CD4-positive, alpha-beta T cell treated with Interferon gamma for 1 hour (primary cell): ENCODE results near the gene PROKR1.

Experiments
- DNase-seq: peaks from one replicate; pipeline ENCODE4 v3.0.0-alpha.2; 2020

Gene PROKR1

DNA sequence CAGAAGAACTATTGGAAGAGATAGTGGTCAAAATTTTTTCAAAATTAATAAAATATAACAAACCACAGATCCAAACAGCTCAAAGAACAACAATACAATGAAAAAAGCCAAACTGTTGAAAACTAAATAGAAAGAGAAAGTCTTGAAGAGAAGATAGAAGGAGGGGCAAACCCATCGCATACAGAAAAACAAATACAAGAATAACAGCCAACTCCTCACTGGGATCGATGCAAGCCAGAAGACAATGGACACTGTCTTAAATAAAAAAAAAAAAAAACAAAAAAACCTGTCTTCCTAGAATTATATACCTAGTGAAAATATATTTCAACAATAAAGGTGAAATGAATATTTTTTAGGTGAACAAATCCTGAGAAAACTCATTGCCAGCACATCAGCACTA lies 57.2 kb downstream of the PROKR1 start:
- DNase-seq: no peak

DNA sequence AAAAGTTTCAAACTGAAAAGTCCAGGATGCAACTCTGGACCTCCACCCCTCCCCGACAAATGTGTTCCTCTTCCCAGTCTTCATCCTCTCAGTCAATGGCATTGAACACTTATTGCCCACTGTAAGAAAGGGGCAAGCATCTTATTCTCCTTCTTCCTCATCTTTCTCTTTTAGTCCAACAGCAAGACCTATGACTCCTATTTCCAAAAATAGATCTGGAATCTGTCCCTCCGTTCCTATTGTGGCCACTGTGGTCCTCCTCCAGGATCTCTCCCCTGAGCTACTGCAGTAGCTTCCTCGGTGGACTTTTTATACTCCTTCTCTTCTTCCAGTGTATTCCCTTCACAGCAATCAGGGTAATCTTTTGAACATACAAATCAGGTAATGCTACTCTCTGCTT lies 63.3 kb downstream of the PROKR1 start:
- DNase-seq: no peak
